Measurements from ENCODE around the gene DEK. TPM values are rescaled to one million over a fixed set of nuclear protein-coding genes. Genes with fewer than 3 reads are reported as not detected.
"Not testable (repeated sequence)": the region's sequence is repeated elsewhere in the genome, so short reads cannot be mapped to it uniquely, and the experiment has no call there.

Gene DEK
- total and polyA plus RNA-seq, 7 donors, result 64.9 to 236 (median 181) TPM

DNA sequence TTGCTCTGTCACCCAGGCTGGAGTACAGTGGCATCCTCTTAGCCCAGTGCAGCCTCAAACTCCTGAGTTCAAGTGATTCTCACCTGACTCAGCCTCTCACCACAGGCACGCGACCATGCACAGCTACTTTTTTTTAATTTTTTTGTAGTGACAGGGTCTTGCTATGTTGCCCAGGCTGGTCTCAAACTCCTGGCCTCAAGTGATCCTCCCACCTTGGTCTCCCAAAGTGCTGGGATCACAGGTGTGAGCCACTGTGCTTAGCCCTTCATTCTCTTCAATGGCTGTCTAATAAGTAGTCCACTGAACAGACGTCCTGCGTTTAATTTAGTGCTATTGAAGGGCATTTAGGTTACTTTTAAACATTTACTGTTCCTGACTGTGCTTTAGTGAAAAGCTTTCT, 81.8 kb downstream of the DEK start:
- TF ChIP-seq EP300 (IDR thresholded peaks at IDR 0.05) (no peak), POLR2AphosphoS5 (IDR thresholded peaks at IDR 0.05) (no peak), POLR2A (IDR thresholded peaks at IDR 0.05) (no peak)
- TF ChIP-seq, protein P1, sequence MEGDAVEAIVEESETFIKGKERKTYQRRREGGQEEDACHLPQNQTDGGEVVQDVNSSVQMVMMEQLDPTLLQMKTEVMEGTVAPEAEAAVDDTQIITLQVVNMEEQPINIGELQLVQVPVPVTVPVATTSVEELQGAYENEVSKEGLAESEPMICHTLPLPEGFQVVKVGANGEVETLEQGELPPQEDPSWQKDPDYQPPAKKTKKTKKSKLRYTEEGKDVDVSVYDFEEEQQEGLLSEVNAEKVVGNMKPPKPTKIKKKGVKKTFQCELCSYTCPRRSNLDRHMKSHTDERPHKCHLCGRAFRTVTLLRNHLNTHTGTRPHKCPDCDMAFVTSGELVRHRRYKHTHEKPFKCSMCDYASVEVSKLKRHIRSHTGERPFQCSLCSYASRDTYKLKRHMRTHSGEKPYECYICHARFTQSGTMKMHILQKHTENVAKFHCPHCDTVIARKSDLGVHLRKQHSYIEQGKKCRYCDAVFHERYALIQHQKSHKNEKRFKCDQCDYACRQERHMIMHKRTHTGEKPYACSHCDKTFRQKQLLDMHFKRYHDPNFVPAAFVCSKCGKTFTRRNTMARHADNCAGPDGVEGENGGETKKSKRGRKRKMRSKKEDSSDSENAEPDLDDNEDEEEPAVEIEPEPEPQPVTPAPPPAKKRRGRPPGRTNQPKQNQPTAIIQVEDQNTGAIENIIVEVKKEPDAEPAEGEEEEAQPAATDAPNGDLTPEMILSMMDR (IDR thresholded peaks at IDR 0.05), result no peak
- no peak overlapping the region for H3K27ac ChIP-seq
- no peak overlapping the region for H3K4me3 ChIP-seq
- no peak for DNase-seq
- WGBS, 2 donors, result 72 to 91% methylated on average over 4 of the region's 4 CpGs
- intact Hi-C loops (cut with DNase I), result no loop called here
- H3K4me1 ChIP-seq, result no peaks in the 10 kb centered on the region
- H3K36me3 ChIP-seq, result peaks cover 0 to 9% (median 0%) of the 10 kb centered on the region in 4 donors
- no peaks in the 10 kb centered on the region for H3K27me3 ChIP-seq
- H3K9me3 ChIP-seq, result no peaks in the 10 kb centered on the region

DNA sequence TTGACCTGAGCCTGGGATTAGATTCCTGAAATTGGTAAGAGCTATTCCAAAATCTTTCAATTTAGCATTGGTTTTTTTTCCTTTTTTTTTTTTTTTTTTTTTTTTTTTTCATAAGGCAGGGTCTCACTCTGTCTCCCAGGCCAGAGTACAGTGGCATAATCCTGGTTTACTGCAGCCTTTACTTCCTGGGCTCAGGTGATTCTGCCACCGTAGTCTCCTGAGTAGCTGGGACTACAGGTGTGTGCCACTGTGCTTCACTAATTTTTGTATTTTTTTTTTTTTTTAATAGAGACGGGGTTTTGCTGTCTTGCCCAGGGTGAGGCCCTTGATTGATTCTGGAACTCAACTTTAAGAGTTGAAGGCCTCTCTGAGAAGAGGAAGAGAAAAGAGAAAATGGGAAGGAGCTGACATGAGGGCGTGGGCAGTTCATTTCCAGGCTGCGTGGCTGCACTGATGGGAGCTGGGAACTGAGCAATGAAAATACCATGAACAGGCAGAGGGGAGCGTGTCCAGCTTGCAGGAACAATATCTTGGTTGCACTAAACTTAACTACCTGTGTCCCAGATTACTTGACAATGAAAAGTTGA, 84.5 kb downstream of the DEK start:
- TF ChIP-seq, protein P1 (IDR thresholded peaks at IDR 0.05), result no peak
- TF ChIP-seq POLR2A (IDR thresholded peaks at IDR 0.05), result no peak
- Histone ChIP-seq H3K9me3 (no peaks in the 10 kb centered on the region), H3K27ac (no peak overlapping the region), H3K27me3 (no peaks in the 10 kb centered on the region), H3K36me3 (peaks cover 0 to 10% (median 0%) of the 10 kb centered on the region in 4 donors), H3K4me3 (no peak overlapping the region), H3K4me1 (no peaks in the 10 kb centered on the region)
- 21 to 50% methylated on average over 5 of the region's 5 CpGs for WGBS, 2 donors
- intact Hi-C loops (cut with DNase I), result no loop called here
- no peak for DNase-seq

DNA sequence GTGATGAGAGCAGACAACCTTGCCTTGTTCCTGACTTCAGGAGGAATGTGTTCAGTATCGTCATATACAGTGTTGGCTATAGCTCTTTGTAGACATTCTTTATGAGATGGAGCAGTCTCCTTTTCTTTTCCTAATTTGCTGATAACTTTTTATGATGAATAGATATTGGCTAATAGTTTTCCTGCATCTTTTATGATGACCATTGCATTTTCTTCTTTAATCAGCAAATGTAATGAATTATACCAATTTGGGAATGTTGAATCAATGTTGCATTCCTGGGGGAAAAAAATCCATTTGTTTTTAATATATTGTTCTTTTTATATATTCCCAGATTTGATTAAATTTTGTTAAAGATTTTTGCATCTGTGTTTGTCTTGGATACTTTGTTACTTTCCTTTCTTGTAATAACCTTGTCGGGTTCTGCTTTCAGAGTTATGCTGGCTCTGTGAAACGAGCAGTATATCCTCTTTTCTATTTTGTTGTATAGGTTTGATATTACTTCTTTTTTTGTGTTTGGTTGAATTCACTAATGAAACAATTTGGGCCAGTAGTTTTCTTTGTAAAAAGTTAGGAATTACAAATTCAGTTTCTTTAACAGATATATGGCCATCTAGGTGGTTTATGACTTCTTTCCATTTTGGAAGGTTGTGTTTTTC, 85.2 kb downstream of the DEK start:
- Histone ChIP-seq H3K27ac (no peak overlapping the region), H3K36me3 (peaks cover 0 to 18% (median 0%) of the 10 kb centered on the region in 4 donors), H3K27me3 (no peaks in the 10 kb centered on the region), H3K9me3 (no peaks in the 10 kb centered on the region), H3K4me3 (no peak overlapping the region), H3K4me1 (no peaks in the 10 kb centered on the region)
- TF ChIP-seq EP300 (IDR thresholded peaks at IDR 0.05) (no peak), POLR2A (IDR thresholded peaks at IDR 0.05) (no peak), POLR2AphosphoS5 (IDR thresholded peaks at IDR 0.05) (no peak)
- TF ChIP-seq, protein P1 (IDR thresholded peaks at IDR 0.05), result no peak
- WGBS, 2 donors, result 80 to 92% methylated on average over 3 of the region's 3 CpGs
- no peak for DNase-seq
- intact Hi-C loops (cut with DNase I), result no loop called here

DNA sequence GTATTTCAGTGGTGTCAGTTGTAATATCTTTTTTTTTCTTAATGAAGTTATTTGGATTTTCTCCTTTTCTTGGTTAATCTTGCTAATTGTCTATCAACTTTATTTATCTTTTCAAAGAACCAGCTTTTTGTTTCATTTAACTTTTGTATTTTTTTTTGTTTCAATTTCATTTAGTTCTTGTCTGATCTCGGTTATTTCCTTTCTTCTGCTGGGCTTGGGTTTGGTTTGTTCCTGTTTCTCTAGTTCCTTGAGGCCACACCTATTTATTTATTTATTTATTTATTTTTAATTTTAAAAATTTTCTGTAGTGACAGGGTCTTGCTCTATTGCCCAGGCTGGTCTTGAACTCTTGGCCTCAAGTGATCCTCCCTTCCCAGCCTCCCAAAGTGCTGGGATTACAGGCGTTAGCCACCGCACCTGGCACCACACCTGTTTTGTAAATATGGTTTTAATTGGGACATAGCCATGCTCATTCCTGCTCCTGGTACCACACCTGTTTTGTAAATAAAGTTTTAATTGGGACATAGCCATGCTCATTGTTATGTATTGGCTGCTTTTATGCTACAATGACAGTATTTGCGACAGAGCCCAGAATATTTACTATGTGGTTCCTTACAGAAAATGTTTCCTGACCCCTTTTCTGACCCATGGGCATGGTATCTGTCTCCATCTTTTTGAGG, 86.9 kb downstream of the DEK start:
- TF ChIP-seq EP300 (IDR thresholded peaks at IDR 0.05), result no peak
- no peak for TF ChIP-seq POLR2A (IDR thresholded peaks at IDR 0.05)
- TF ChIP-seq, protein P1 (IDR thresholded peaks at IDR 0.05), result no peak
- no peak for TF ChIP-seq POLR2AphosphoS5 (IDR thresholded peaks at IDR 0.05)
- no peaks in the 10 kb centered on the region for H3K4me1 ChIP-seq
- peaks cover 0 to 21% (median 2%) of the 10 kb centered on the region in 4 donors for H3K36me3 ChIP-seq
- no peak overlapping the region for H3K27ac ChIP-seq
- H3K4me3 ChIP-seq, result no peak overlapping the region
- WGBS, 2 donors, result 38 to 74% methylated on average over 4 of the region's 4 CpGs
- H3K9me3 ChIP-seq, result no peaks in the 10 kb centered on the region
- intact Hi-C loops (cut with DNase I), result no loop called here
- no peak for DNase-seq
- H3K27me3 ChIP-seq, result no peaks in the 10 kb centered on the region

DNA sequence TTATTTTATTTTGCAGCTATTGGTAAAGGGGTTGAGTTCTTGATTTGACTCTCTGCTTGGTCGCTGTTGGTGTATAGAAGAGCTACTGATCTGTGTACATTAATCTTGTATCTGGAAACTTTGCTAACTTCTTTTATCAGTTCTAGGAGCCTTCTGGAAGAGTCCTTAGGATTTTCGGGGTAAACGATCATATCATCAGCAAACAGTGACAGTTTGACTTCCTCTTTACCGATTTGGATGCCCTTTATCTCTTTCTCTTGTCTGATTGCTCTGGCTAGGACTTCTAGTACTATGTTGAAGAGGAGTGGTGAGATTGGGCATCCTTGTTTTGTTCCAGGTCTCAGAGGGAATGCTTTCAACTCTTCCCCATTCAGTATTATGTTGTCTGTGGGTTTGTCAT, 88.1 kb downstream of the DEK start:
- H3K27me3 ChIP-seq; H3K27ac ChIP-seq; DNase-seq; H3K4me1 ChIP-seq; intact Hi-C loops (cut with DNase I); H3K9me3 ChIP-seq; H3K4me3 ChIP-seq: not testable (repeated sequence)
- peaks cover 0 to 27% (median 2%) of the 10 kb centered on the region in 4 donors for H3K36me3 ChIP-seq
- 84 to 91% methylated on average over 4 of the region's 4 CpGs for WGBS, 2 donors
